GM13977 (cell line): ENCODE data around the gene PAX2.

Experiments
- DNase-seq: peaks from one replicate; pipeline ENCODE4 v3.0.0; 2012; ENCODE audit warnings: low spot score
- in situ Hi-C: fragments of 300-500 bp; cut with MboI; formaldehyde crosslinking; loops from one replicate; pipeline ENCODE4 v1.12.0; 2022; ENCODE audit warnings: low sequenced_read_pairs, low pct_unique_long_range_greater_than_20kb, mixed read lengths, inconsistent platforms; ENCODE audit not compliant: unreplicated experiment
- TF ChIP-seq, protein P1 (sequence below): IDR thresholded peaks from 2 replicates; pipeline ENCODE4 v1.5.1; 2012; ENCODE audit warnings: mild to moderate bottlenecking, control low read depth; ENCODE audit not compliant: insufficient read depth; ENCODE audit errors: extremely low read depth, missing control alignments

PAX2 gene

DNA sequence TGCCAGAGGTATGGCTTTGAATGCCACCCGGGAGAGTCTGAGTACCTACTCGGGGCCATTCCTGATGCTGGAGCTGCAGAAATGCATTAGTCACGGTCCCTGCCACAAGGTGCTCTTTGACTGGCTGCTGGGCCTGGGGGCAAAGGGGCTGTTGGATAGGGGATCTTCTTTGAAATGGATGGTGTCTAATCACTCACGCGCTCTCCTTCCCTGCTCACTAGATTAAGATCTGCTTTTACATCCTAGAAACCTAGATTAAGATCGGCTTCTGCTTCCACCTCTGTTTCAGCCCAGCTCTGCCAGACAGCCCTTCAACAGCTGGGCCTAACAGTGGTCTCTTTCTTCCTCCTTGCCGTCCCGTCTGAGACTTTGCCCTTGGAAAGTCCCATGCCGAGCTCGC lies 57.2 kb downstream of the PAX2 start:
- TF ChIP-seq, protein P1, sequence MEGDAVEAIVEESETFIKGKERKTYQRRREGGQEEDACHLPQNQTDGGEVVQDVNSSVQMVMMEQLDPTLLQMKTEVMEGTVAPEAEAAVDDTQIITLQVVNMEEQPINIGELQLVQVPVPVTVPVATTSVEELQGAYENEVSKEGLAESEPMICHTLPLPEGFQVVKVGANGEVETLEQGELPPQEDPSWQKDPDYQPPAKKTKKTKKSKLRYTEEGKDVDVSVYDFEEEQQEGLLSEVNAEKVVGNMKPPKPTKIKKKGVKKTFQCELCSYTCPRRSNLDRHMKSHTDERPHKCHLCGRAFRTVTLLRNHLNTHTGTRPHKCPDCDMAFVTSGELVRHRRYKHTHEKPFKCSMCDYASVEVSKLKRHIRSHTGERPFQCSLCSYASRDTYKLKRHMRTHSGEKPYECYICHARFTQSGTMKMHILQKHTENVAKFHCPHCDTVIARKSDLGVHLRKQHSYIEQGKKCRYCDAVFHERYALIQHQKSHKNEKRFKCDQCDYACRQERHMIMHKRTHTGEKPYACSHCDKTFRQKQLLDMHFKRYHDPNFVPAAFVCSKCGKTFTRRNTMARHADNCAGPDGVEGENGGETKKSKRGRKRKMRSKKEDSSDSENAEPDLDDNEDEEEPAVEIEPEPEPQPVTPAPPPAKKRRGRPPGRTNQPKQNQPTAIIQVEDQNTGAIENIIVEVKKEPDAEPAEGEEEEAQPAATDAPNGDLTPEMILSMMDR: no peak
- no peak for DNase-seq
- in situ Hi-C loops: no loop called here

DNA sequence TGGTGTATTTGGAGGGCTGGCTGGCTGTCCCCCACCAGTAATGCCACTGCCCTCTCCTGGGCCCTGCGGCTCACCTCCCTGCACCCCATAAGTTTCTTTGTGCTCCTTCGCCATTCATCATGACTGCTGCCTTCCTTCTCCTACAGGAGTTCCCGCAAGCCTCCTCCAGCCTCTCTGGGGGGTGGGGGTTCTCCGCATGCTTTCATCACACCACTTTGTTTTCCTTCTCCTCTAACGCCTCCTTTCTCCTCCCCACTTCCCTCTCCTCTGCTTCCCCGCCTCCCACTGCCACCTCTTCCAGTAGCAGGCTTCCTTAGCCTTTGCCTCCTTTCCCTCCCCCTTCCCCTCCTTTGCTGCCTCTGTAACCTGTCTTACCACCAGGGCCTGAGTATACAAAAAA lies 58.1 kb downstream of the PAX2 start:
- TF ChIP-seq, protein P1: no peak
- in situ Hi-C loops: no loop called here
- no peak for DNase-seq

DNA sequence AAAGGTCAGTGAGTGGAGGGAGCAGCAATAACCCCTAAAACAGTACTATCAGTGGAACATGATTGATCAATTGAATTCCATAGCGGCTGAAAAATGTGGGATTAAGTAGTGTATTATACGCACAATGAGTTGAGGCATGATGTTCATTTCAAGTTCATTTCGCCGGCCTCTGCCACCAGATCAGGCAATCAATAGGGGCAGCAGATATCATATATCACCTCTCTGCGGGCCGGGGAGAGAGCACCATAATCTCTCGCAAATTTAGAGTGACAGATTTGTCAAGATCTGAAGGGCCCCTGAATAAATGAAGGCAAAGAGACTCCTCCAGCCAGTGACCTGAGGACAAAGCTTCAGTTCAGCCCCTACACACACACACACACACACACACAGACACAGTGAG lies 58.5 kb downstream of the PAX2 start:
- TF ChIP-seq, protein P1: no peak
- in situ Hi-C loops: no loop called here
- DNase-seq: no peak

GRCh38 chr10:100805543-100806355 lies 60.4 kb downstream of the PAX2 start:
- no peak for DNase-seq
- TF ChIP-seq, protein P1: no peak
- in situ Hi-C loops: no loop called here

- in situ Hi-C loops: no loop called here
- DNase-seq: no peak
- TF ChIP-seq, protein P1: no peak
Measured at GRCh38 chr10:100806356-100806645, 60.9 kb downstream of the PAX2 start.

- in situ Hi-C loops: no loop called here
- DNase-seq: no peak
- TF ChIP-seq, protein P1: no peak
Measured at GRCh38 chr10:100807241-100807951, 62.0 kb downstream of the PAX2 start.
